ENCODE results near the gene PKP4. TPM values are rescaled to one million over a fixed set of nuclear protein-coding genes. Genes with fewer than 3 reads are reported as not detected.

The PKP4 gene
- total and polyA plus RNA-seq, 2 donors (not counting 1 experiment from before 2014, with no cell fraction given), result 2.0 to 13.3 TPM

- Histone ChIP-seq H3K27ac (ENCODE audit: low read length in 2 of 2) (no peak overlapping the region), H3K9ac (ENCODE audit: low read length) (no peak overlapping the region), H4K20me1 (ENCODE audit: control insufficient read depth, insufficient read depth, low read length, poor library complexity, severe bottlenecking) (no peaks in the 10 kb centered on the region), H3K4me3 (ENCODE audit: control extremely low read depth in 1 of 5, extremely low read depth in 1 of 5, insufficient read depth in 1 of 5, low read depth in 2 of 5, low read length in 4 of 5) (no peak overlapping the region), H3K4me1 (ENCODE audit: control insufficient read depth in 2 of 2, insufficient read depth in 2 of 2, low read length in 2 of 2) (no peaks in the 10 kb centered on the region), H3K79me2 (ENCODE audit: control insufficient read depth, insufficient read depth, low read length) (no peaks in the 10 kb centered on the region), H2AFZ (ENCODE audit: insufficient read depth, low read depth, low read length, poor library complexity, severe bottlenecking) (no peak overlapping the region), H3K4me2 (replicated peaks; ENCODE audit: low read depth, low read length, poor library complexity, severe bottlenecking) (no peak overlapping the region), H3K36me3 (replicated peaks in 1 of 2; ENCODE audit: control extremely low read depth in 1 of 2, control insufficient read depth in 1 of 2, extremely low read depth in 1 of 2, insufficient read depth in 2 of 2, low read length in 1 of 2) (no peaks in the 10 kb centered on the region), H3K9me3 (ENCODE audit: control extremely low read depth in 1 of 3, control insufficient read depth in 2 of 3, insufficient read depth in 1 of 3, low read length in 2 of 3) (peaks cover 0 to 7% (median 1%) of the 10 kb centered on the region in 3 donors), H3K27me3 (replicated peaks in 1 of 4; ENCODE audit: control extremely low read depth in 1 of 4, control insufficient read depth in 3 of 4, insufficient read depth in 4 of 4, low read length in 3 of 4) (no peaks in the 10 kb centered on the region)
- no peaks in the 10 kb centered on the region for H3K9me3 Mint-ChIP-seq (ENCODE audit: insufficient read depth)
- H3K4me1 Mint-ChIP-seq, result no peaks in the 10 kb centered on the region
- peaks cover 3% of the 10 kb centered on the region for H3K27me3 Mint-ChIP-seq
- ATAC-seq (ENCODE audit: low read depth) (no peak), DNase-seq (no peak)
- POLR2A ChIA-PET, result no interaction called here
- intact Hi-C loops (cut with micrococcal nuclease), result no loop called here
- no peak overlapping the region for H3K27ac Mint-ChIP-seq
- no peak for TF ChIP-seq CTCF (IDR thresholded peaks at IDR 0.05)
- CTCF ChIA-PET, result interaction anchor here (1.5 kb wide), 1 partner anchor 41 kb away, joined by 4 read pairs; no protein-coding TSS in a partner anchor
- WGBS (ENCODE audit: insufficient coverage), result 92% methylated on average over 1 of the region's 5 CpGs
- H3K4me3 Mint-ChIP-seq, result no peak overlapping the region
These were observed 256.2 kb downstream of the PKP4 start for GRCh38 chr2:158712791-158713522.

- DNase-seq, result no peak
- peaks cover 0 to 7% (median 1%) of the 10 kb centered on the region in 3 donors for H3K9me3 ChIP-seq (ENCODE audit: control extremely low read depth in 1 of 3, control insufficient read depth in 2 of 3, insufficient read depth in 1 of 3, low read length in 2 of 3)
- no peaks in the 10 kb centered on the region for H3K27me3 ChIP-seq (replicated peaks in 1 of 4; ENCODE audit: control extremely low read depth in 1 of 4, control insufficient read depth in 3 of 4, insufficient read depth in 4 of 4, low read length in 3 of 4)
- H3K79me2 ChIP-seq (ENCODE audit: control insufficient read depth, insufficient read depth, low read length), result no peaks in the 10 kb centered on the region
- Mint-ChIP-seq H3K4me3 (no peak overlapping the region), H3K4me1 (no peaks in the 10 kb centered on the region), H3K27ac (no peak overlapping the region), H3K9me3 (ENCODE audit: insufficient read depth) (no peaks in the 10 kb centered on the region), H3K27me3 (peaks cover 3% of the 10 kb centered on the region)
- no peak for TF ChIP-seq CTCF (IDR thresholded peaks at IDR 0.05)
- TF ChIP-seq EZH2 (IDR thresholded peaks at IDR 0.05; ENCODE audit: borderline replicate concordance, insufficient read depth, low read depth, low read length, poor library complexity, severe bottlenecking), result no peak
- H3K27ac ChIP-seq (ENCODE audit: low read length in 2 of 2), result no peak overlapping the region
- H3K4me2 ChIP-seq (replicated peaks; ENCODE audit: low read depth, low read length, poor library complexity, severe bottlenecking), result no peak overlapping the region
- H3K9ac ChIP-seq (ENCODE audit: low read length), result no peak overlapping the region
- H3K4me3 ChIP-seq (ENCODE audit: control extremely low read depth in 1 of 5, extremely low read depth in 1 of 5, insufficient read depth in 1 of 5, low read depth in 2 of 5, low read length in 4 of 5), result no peak overlapping the region
- no peaks in the 10 kb centered on the region for H4K20me1 ChIP-seq (ENCODE audit: control insufficient read depth, insufficient read depth, low read length, poor library complexity, severe bottlenecking)
- H3K4me1 ChIP-seq (ENCODE audit: control insufficient read depth in 2 of 2, insufficient read depth in 2 of 2, low read length in 2 of 2), result no peaks in the 10 kb centered on the region
- POLR2A ChIA-PET, result no interaction called here
- CTCF ChIA-PET, result interaction anchor here (1.5 kb wide), 1 partner anchor 40 kb away, joined by 4 read pairs; no protein-coding TSS in a partner anchor
- H2AFZ ChIP-seq (ENCODE audit: insufficient read depth, low read depth, low read length, poor library complexity, severe bottlenecking), result no peak overlapping the region
- no CpG with 5 or more reads among the region's 2 CpGs for WGBS (ENCODE audit: insufficient coverage)
- ATAC-seq (ENCODE audit: low read depth), result no peak
- no peaks in the 10 kb centered on the region for H3K36me3 ChIP-seq (replicated peaks in 1 of 2; ENCODE audit: control extremely low read depth in 1 of 2, control insufficient read depth in 1 of 2, extremely low read depth in 1 of 2, insufficient read depth in 2 of 2, low read length in 1 of 2)
- intact Hi-C loops (cut with micrococcal nuclease), result no loop called here
These were observed 256.9 kb downstream of the PKP4 start for GRCh38 chr2:158713523-158714138.
